Body of pancreas (tissue), 4 donors: ENCODE data around the gene SYNGR1. TPM values are rescaled to one million over a fixed set of nuclear protein-coding genes. Genes with fewer than 3 reads are reported as not detected.

Experiments
- ATAC-seq: fragments of 150-250 bp; one replicate; pipeline ENCODE4 v1.9.1; 2016
- DNase-seq, 4 donors: peaks; one replicate each; pipeline ENCODE4 v3.0.0-alpha.2; 2019
- H3K27ac ChIP-seq, 4 donors: fragments of 200-600 bp; sonication (generic); 1 replicate in 3 of 4; 2 replicates in 1 of 4; pipeline versions ENCODE4 v1.5.1 to v1.6.1; 2016 to 2019; ENCODE audit warnings: mild to moderate bottlenecking in 1 of 4, mixed read lengths in 1 of 4, moderate library complexity in 1 of 4
- H3K27me3 ChIP-seq, 2 donors: fragments of 200-600 bp; sonication (generic); one replicate each; pipeline ENCODE4 v1.6.0; 2016; ENCODE audit warnings: mild to moderate bottlenecking in 1 of 2
- H3K36me3 ChIP-seq, 2 donors: fragments of 200-600 bp; sonication (generic); replicated peaks in 1 of 2; 2 replicates each; pipeline ENCODE4 v1.5.1; 2016; ENCODE audit warnings: low read depth in 2 of 2; ENCODE audit not compliant: insufficient read depth in 1 of 2
- H3K4me1 ChIP-seq: fragments of 200-600 bp; sonication (generic); one replicate; pipeline ENCODE4 v1.6.0; 2016
- H3K4me3 ChIP-seq, 2 donors: fragments of 200-600 bp; sonication (generic); 1 replicate in 1 of 2; 2 replicates in 1 of 2; pipeline ENCODE4 v1.5.1; 2016 to 2019
- H3K9me3 ChIP-seq, 3 donors: fragments of 200-600 bp; sonication (generic); 1 replicate in 2 of 3; 2 replicates in 1 of 3; pipeline ENCODE4 v1.5.1; 2016
- POLR2A ChIP-seq, 3 donors: fragments of 450-650 bp; IDR thresholded peaks; one replicate each; pipeline ENCODE4 v1.6.1; 2016; ENCODE audit warnings: antibody characterized with exemption in 3 of 3, mild to moderate bottlenecking in 2 of 3
- WGBS, 2 donors: methylation state at CpG; one replicate each; pipeline ENCODE4 v1.1.5; 2017; 5-methylcytosine and 5-hydroxymethylcytosine counted together
- intact Hi-C: fragments of 100-400 bp; cut with DNase I; formaldehyde crosslinking; loops from one replicate; pipeline ENCODE4 v1.15.1; 2023
- total RNA-seq, 2 donors: library from RNA; depleted of rRNA; stranded (reverse); fragments of >200 nt; gene quantifications; one replicate each; pipeline ENCODE4 v1.1.0, GENCODE V29; 2016
- TF ChIP-seq, protein P1 (sequence below), 7 experiments: fragments of 450-650 bp in 4 of 7; fragments of 200-600 bp in 3 of 7; sonication (generic) in 3 of 7; IDR thresholded peaks; one replicate each; pipeline ENCODE4 v1.5.1; 2016 to 2019; ENCODE audit warnings: antibody characterized with exemption in 7 of 7

SYNGR1 gene
- total RNA-seq, 2 donors from 2014 or later: 15.2 to 35.0 TPM

DNA sequence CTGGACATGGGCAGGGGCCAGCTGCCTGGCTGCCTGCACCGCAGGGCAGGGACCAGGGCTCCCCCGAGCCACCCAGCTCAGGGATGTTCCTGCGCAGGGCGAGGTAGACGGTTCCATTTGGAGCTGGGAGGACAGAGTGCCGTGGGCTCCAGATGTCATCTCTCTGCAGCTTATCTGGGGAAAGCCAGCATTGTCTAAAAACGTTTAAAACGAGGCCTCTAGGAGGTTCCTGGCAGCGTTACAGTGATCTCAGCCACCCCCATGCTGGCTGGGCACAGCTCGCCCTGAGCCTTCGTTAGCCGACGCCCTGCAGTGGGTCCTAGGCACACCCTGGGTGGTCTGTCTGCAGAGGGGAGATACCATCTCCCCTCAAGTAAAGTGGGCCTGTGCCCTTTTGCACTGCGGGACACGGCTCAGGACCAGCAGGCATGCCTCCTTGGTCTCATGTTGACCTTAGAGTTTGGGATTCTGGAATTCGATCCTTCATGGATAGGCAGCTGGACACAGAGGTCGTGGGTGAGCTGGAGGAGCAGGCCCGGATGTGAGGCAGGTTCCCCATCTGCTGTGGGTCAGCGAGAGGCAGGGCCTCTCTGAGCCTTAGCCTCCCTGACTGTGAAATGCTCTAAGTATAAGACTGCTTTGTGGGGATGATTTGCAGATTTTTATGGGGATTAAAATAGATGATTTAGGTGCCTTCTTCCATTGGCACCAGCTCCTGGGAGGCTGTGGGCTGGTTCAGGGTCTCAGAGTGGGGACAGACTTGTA, 14.1 kb downstream of the SYNGR1 start:
- no peak for ATAC-seq
- WGBS, 2 donors: 72 to 74% methylated on average over 7 to 19 of the region's 19 CpGs
- intact Hi-C loops: no loop called here
- H3K36me3 ChIP-seq: no peaks in the 10 kb centered on the region
- no peaks in the 10 kb centered on the region for H3K27me3 ChIP-seq
- no peak for DNase-seq
- H3K9me3 ChIP-seq: no peaks in the 10 kb centered on the region
- H3K4me1 ChIP-seq: peaks cover 18% of the 10 kb centered on the region
- TF ChIP-seq, protein P1, sequence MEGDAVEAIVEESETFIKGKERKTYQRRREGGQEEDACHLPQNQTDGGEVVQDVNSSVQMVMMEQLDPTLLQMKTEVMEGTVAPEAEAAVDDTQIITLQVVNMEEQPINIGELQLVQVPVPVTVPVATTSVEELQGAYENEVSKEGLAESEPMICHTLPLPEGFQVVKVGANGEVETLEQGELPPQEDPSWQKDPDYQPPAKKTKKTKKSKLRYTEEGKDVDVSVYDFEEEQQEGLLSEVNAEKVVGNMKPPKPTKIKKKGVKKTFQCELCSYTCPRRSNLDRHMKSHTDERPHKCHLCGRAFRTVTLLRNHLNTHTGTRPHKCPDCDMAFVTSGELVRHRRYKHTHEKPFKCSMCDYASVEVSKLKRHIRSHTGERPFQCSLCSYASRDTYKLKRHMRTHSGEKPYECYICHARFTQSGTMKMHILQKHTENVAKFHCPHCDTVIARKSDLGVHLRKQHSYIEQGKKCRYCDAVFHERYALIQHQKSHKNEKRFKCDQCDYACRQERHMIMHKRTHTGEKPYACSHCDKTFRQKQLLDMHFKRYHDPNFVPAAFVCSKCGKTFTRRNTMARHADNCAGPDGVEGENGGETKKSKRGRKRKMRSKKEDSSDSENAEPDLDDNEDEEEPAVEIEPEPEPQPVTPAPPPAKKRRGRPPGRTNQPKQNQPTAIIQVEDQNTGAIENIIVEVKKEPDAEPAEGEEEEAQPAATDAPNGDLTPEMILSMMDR (IDR thresholded peaks at IDR 0.05): no peak
- TF ChIP-seq POLR2A (IDR thresholded peaks at IDR 0.05): no peak
- H3K27ac ChIP-seq: no peak overlapping the region
- H3K4me3 ChIP-seq: no peak overlapping the region

DNA sequence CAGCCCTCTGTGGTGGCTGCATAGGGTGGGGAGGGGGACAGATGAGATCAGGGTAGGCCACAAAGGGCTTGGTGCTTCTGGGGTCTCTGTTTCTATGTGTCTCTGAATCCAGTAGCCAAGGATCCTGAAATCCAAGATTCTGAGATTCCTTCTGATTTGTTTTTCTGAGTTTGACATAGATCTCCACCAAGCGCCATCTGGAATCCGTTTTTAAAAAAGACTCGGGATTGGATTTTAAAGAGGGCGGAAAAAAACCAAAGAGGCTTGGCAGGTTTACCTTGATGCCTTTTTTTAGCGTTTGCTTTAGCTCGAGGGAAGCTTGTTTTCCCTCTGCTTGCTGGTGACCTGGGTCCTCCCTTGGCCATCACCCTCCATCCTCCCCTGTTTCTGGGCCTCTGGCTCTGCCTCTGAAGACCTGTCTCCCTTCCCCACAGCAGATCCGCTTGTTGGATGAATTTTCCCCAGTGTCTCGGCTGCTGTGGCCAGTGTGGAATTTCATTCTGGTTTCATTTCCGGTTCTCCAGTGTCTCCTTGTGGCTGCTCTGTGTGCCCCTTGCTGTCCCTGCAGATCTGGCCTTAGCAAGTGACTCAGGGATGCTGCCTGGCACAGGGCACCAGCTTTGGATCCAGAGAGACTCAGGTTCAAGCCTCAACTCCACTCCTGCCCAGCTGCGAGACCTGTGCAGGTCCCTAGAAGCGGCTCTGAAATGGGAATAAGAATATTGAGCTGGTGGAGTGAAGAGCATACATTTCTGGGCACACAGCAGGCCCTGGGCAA, 15.1 kb downstream of the SYNGR1 start:
- intact Hi-C loops: no loop called here
- H3K27ac ChIP-seq: no peak overlapping the region
- 62 to 65% methylated on average over 11 of the region's 11 CpGs for WGBS, 2 donors

DNA sequence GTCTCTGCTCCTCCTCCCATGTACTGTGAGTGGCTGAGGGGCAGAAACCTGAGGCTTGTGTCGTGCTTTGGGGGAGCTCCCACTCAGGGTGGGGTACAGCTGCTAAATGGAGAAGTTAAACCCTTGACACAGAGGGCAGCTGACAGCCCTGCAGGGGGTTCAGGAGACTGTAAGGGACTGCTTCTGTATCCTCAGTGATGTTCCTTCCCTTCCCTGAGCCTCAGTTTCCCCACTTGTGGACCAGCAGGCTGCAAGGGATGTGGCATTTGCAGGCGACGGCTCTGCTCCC, 15.6 kb downstream of the SYNGR1 start:
- Histone ChIP-seq H3K4me1 (peaks cover 14% of the 10 kb centered on the region), H3K27ac (no peak overlapping the region), H3K27me3 (no peaks in the 10 kb centered on the region), H3K4me3 (no peak overlapping the region), H3K9me3 (no peaks in the 10 kb centered on the region), H3K36me3 (no peaks in the 10 kb centered on the region)
- WGBS, 2 donors: 77 to 100% methylated on average over 2 to 3 of the region's 3 CpGs
- ATAC-seq: no peak
- intact Hi-C loops: no loop called here
- DNase-seq: no peak
- no peak for TF ChIP-seq POLR2A (IDR thresholded peaks at IDR 0.05)
- TF ChIP-seq, protein P1 (IDR thresholded peaks at IDR 0.05): no peak

More for the DNA sequence above, 15.1 kb downstream of the SYNGR1 start:
- TF ChIP-seq, protein P1 (IDR thresholded peaks at IDR 0.05): no peak
- TF ChIP-seq POLR2A (IDR thresholded peaks at IDR 0.05): no peak
- Histone ChIP-seq H3K9me3 (no peaks in the 10 kb centered on the region), H3K36me3 (no peaks in the 10 kb centered on the region), H3K27me3 (no peaks in the 10 kb centered on the region), H3K4me3 (no peak overlapping the region), H3K4me1 (peaks cover 18% of the 10 kb centered on the region)
- DNase-seq (no peak), ATAC-seq (no peak)

DNA sequence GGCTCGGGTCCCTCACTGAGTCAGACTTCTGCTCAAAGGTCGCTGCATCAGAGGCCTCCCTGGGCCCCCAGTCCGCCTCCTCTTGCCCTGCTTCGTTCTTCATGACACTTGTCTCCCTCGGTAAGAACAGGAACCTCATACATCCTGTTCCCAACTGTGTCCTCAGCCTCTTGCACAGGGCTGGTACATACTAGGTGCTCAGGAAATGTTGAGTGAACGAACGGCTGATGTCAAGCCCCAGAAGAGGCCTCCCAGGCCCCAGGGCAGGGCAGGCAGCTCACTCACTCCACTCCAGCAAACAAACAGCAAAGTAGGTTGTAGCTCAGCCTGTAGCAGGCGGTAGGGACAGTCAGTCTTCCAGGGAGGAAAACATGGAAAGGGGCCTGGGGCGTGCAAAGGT, 17.2 kb downstream of the SYNGR1 start:
- no peak for ATAC-seq
- intact Hi-C loops: no loop called here
- Histone ChIP-seq H3K9me3 (no peaks in the 10 kb centered on the region), H3K36me3 (no peaks in the 10 kb centered on the region), H3K4me1 (no peaks in the 10 kb centered on the region), H3K27ac (no peak overlapping the region), H3K27me3 (no peaks in the 10 kb centered on the region), H3K4me3 (no peak overlapping the region)
- WGBS, 2 donors: 70 to 95% methylated on average over 5 to 9 of the region's 9 CpGs
- DNase-seq: no peak
- TF ChIP-seq POLR2A (IDR thresholded peaks at IDR 0.05): no peak
- TF ChIP-seq, protein P1 (IDR thresholded peaks at IDR 0.05): no peak
